LHCN-M2 (cell line): ENCODE results near the gene SWAP70. TPM values are rescaled to one million over a fixed set of nuclear protein-coding genes. Genes with fewer than 3 reads are reported as not detected.
"Not testable (repeated sequence)": the region's sequence is repeated elsewhere in the genome, so short reads cannot be mapped to it uniquely, and the experiment has no call there.

Experiments
- DNase-seq: peaks from one replicate; pipeline ENCODE4 v3.0.0-alpha.2; 2012; ENCODE audit warnings: low read depth
- total RNA-seq: library from RNA; depleted of rRNA; stranded (reverse); fragments of >200 nt; gene quantifications from 2 replicates; pipeline ENCODE4 v1.2.3, GENCODE V29; 2014

The SWAP70 gene
- total RNA-seq, 1 experiment from 2014 or later: 24.1 TPM

- no peak for DNase-seq
These were observed 28.8 kb downstream of the SWAP70 start for GRCh38 chr11:9692691-9693090.

- DNase-seq: no peak
These were observed 30.1 kb downstream of the SWAP70 start for GRCh38 chr11:9693801-9694553.

GRCh38 chr11:9695228-9695627 is 31.4 kb downstream of the SWAP70 start:
- DNase-seq: not testable (repeated sequence)

GRCh38 chr11:9697766-9698165 is 33.9 kb downstream of the SWAP70 start:
- DNase-seq: no peak

- no peak for DNase-seq
These were observed 36.4 kb downstream of the SWAP70 start for GRCh38 chr11:9700105-9700801.

- no peak for DNase-seq
These were observed 37.9 kb downstream of the SWAP70 start for GRCh38 chr11:9701799-9702198.

GRCh38 chr11:9703280-9703679 is 39.4 kb downstream of the SWAP70 start:
- no peak for DNase-seq

- DNase-seq: no peak
These were observed 40.2 kb downstream of the SWAP70 start for GRCh38 chr11:9704037-9704436.

- DNase-seq: no peak
These were observed 40.7 kb downstream of the SWAP70 start for GRCh38 chr11:9704620-9705019.

GRCh38 chr11:9705361-9705760 is 41.5 kb downstream of the SWAP70 start:
- not testable (repeated sequence) for DNase-seq

- DNase-seq: peak; percentile 63
These were observed 44.7 kb downstream of the SWAP70 start for GRCh38 chr11:9708544-9708943.

GRCh38 chr11:9710223-9710622 is 46.3 kb downstream of the SWAP70 start:
- DNase-seq: no peak

GRCh38 chr11:9710852-9711251 is 47.0 kb downstream of the SWAP70 start:
- DNase-seq: no peak

GRCh38 chr11:9711454-9712307 is 47.8 kb downstream of the SWAP70 start:
- no peak for DNase-seq

- DNase-seq: no peak
These were observed 50.5 kb downstream of the SWAP70 start for GRCh38 chr11:9714272-9714940.

GRCh38 chr11:9716275-9717039 is 52.6 kb downstream of the SWAP70 start:
- no peak for DNase-seq

- DNase-seq: no peak
These were observed 53.1 kb downstream of the SWAP70 start for GRCh38 chr11:9717040-9717357.

GRCh38 chr11:9717719-9718118 is 53.8 kb downstream of the SWAP70 start:
- no peak for DNase-seq

GRCh38 chr11:9718147-9718546 is 54.3 kb downstream of the SWAP70 start:
- DNase-seq: no peak

GRCh38 chr11:9719566-9720289 is 55.9 kb downstream of the SWAP70 start:
- no peak for DNase-seq
